Measurements from ENCODE around the gene CITED4. TPM values are rescaled to one million over a fixed set of nuclear protein-coding genes. Genes with fewer than 3 reads are reported as not detected.
"Not testable (repeated sequence)": the region's sequence is repeated elsewhere in the genome, so short reads cannot be mapped to it uniquely, and the experiment has no call there.

The CITED4 gene, protein sequence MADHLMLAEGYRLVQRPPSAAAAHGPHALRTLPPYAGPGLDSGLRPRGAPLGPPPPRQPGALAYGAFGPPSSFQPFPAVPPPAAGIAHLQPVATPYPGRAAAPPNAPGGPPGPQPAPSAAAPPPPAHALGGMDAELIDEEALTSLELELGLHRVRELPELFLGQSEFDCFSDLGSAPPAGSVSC
- 17.9 TPM for total RNA-seq

DNA sequence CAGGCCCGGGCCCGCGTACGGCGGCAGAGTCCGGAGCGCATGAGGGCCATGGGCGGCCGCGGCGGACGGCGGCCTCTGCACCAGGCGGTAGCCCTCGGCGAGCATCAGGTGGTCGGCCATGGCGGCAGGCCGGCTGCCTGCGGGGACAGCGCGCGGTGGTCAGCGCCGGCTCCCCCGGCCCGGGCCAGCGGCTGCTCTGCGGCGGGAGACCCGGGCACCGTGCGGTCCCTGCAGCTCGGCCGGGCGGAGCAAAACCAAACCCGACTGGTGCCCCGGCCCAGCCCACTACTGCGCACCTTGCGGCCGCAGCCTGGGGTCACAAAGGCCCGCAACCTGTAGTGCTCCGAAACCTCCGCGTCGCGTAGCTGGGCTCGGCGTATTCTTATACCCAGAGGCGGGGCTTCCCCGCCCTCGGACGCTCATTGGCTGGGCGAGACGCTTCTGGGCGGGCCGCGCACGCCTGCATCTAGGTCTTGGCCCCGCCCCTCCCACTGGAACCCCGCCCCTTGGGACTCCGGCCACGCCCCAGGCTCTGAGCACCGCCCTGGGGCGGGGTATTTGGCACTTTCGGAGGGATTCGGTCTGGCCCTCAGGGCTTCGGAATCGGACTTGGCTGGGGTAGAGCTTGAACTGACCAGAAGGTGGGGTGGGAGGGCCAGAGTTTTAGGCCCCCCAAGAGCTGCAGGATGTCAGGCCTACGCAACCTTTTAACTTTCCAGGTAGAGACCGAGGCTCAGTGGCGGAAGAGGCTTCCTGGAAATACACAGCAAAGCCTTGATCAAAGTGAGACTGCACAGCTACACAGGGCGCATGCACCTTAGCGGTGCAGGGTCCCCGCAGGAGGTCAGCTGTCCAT, at the start of gene CITED4:
Gene CITED4, minus strand, starts transcription at position 356 of the 856 bp plus-strand sequence. Its CDS starts 236 bp downstream, at position 120.
- peak; percentile 97 for DNase-seq (ENCODE audit: low spot score)

DNA sequence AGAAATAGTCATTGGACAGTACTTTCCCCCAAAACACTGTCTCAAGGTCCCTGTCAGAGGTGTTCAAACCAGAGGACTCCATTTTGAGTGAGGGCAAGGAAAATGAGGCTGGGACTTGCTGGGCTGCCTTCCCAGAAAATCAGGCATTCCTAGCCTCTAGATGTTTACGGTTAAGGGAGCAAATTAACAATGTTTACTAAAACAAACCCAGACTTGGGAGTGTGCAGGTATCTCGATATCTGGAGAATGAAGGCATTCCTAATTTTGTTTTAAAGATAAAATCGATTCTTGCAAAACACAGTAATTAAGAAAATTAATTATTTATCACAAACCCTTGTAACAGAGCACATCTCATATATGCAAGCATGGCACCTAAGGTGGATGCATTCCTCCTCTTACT, 48.9 kb upstream of the CITED4 start:
- no peak for DNase-seq (ENCODE audit: low spot score)

DNA sequence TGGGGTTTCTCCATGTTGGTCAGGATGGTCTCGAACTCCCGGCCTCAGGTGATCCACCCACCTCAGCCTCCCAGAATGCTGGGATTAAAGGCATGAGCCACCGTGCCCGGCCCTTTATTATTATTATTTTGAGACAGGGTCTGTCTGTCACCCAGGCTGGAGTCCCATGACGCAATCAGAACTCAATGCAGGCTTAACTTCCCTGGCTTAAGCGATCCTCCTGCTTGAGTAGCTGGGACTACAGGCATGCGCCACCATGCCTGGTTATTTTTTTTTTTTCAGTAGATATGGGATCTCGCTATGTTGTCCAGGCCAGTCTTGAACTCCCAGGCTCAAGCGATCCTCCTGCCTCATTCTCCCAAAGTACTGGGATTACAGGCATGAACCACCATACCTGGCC, 47.1 kb upstream of the CITED4 start:
- DNase-seq (ENCODE audit: low spot score): no peak

DNA sequence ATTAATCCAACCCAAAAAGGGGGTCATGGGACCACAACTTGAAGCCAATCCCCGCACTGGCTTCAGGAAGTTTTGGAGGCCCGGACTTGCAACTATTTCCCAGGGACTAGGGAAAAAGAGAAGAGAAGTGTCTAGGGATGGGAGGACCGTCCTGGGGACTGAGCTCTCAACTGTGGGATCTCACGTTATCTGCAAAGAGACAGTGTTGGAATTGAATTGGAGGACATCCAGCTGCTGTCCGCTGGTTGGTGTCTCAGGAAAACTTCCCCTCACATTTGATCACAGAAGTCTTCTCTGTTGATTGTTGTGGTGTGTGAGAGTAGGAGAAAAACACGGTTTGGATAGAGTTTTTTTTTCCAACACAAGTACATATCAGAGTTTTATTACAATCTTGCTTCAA, 46.2 kb upstream of the CITED4 start:
- no peak for DNase-seq (ENCODE audit: low spot score)

DNA sequence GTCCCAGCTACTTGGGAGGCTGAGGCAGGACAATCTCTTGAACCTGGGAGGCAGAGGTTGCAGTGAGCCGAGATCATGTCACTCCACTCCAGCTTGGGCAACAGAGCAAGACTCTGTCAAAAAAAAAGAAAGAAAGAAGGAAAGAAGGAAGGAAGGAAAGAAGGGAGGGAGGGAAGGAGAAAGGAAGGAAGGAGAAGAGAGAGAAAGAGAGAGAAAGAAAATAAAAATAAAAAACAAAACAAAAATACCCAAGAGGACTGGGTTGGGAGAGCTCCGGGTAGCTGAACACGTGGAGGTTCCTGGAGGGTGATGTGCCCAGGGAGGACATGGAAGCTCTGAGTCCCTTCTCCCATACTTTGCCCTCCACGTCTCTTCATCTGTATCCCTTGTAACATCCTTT, 45.7 kb upstream of the CITED4 start:
- DNase-seq (ENCODE audit: low spot score): no peak

DNA sequence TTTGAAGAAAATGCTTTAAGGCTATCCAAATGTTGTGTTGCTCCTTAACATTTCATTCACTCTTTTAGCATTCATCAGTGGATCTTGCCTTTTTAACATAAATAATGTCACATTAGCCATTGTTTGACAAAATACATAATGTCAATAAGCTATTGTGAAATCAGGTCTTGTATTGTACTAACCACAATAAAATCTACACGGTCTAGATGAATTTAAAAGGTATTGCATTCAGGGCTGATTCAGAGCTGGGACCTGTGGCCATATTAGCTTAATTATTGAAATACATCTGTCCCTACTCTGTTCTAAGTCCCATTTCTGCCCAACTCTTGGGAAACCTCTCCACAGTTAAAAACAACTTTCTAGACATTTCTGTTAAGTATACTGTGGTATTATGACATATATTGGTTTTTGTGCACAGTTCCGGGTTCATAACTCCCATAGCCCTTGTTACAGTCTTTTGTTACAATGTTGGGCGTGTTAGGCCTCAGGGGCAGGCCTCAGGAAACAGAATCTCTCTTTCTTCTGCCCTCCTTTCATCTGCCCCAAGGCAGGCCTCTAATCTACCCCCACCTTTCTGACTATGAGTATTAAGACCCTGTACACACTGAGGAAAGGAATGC, 44.7 kb upstream of the CITED4 start:
- DNase-seq (ENCODE audit: low spot score): no peak

DNA sequence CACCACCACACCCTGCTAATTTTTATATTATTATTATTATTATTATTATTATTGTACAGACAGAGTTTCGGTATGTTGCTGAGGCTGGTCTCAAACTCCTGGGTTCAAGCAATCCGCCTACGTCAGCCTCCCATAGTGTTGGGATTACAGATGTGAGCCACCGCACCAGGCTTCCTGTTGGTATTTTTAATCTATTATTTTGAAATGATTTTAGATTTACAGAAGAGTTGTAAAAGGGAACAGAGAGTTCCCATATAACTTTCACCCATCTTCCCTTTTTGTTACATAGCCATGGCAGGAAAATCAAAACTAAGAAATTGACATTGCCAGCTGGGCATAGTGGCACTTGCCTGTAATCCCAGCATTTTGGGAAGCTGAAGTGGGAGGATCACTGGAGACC, 42.9 kb upstream of the CITED4 start:
- no peak for DNase-seq (ENCODE audit: low spot score)

DNA sequence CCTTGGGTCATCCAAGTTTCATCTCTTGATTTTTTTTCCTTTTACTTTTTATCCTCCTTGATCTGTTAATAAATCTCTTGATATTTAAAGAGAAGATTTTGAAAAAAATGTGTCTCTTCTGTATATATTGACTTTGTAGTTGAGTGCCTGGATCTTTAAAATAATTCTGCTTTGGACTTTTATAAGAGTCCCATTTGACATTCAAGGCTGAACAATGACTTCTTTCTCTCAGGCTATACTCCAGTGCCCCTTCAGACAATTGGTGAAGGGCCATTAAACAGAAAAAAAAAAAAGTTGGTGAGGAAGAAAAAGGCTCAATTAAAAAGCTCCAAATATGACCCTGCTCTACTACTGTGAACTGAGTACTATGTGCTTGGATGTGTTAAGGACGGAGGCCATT, 40.9 kb upstream of the CITED4 start:
- DNase-seq (ENCODE audit: low spot score): no peak

DNA sequence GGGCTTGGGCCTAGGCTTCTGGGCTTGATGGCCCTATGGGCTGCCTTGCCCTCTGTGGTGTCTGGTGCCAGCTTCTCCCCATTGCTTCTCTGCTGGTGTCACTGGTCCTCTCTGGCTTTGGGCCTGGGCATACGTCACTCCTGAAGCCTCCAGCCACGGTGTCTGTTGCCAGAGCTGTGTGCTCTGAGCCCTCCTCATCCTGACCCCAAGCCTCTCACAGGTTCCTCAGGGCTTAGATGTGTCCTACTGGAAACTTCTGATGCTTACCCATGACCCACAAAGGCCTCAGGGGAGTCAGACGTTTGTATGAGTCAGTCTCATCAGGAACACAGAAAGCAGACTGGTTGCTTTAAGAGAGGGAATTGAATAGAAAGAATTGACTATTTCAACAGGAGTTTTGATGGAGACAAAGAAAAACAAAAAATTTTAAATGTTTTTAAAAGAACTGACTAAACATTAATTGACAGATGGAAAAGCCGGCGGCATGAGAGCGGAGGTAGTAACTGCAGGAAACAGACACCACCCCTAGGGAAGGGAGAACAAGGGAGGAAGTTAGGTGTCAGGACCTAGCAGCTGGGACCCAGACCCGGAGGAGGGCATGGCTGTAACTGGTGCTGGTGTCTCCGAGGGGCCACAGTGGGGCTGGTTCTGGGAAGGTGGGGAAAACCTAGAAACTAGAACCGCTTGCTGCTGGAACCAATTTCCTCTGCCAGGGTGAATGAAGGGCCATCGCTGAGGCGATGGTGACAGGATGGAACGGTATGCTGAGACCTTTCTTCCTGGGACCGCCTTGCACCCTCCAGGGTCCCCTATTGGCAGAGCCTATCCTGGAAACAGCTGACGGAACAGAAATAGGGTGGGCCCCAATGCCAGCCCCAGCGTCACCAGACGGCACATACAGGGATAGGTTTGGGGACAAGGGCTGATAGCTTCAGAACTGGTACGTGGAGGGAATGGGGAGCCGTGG, 40.0 kb upstream of the CITED4 start:
- DNase-seq (ENCODE audit: low spot score): no peak

DNA sequence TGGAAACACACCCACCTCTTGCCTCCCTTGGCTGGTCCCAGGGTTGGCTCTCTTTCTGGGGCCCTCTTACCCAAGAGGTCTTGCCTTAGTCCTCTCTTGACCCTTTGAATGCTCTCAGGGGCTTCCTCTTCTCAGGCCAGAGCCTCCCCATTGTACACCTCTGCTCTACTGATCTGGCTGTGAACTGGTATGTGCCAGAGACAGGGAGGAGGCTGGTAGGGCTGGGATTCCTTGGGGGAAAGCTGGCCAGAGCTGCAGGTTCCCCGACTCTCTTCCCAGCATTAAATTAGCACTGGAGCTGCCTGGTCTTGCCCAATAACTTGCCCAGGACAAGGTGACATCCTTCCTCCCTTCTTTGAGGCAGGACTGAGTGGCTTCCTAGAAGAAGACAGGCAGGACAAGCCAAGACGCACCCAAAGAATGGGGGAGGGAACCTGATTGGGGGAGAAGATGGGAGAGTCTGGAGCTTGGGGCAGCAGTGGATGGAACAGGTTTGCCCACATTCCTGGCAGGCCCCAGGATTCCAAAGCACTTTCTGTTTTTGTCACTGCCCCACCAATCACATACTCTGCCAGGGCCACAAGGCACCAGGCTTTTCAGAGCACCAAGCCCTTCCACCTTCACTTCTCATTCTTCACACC, 37.2 kb upstream of the CITED4 start:
- peak; percentile 79 for DNase-seq (ENCODE audit: low spot score)

DNA sequence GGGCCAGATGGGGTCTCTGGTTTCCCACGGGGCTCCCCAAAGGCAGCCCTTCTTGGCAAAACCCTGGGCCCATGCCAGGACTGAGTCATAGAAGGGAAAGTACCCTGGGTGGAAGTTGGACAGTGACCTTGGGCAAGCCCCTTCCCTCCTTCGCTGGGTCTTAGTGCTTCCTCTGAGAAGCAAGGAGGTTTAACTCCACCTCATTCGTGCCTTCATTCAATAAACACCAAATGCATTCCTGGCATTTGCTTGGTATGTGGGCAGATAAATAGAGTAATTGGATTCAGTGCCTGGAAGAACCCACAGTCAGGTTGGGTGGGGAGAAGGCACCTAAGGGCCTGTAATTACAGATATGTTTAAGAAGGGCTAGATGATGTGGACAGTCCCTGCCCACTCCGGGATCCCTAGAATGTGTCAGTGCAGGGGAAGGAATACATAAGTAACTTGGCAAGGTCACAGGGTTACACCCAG, 36.3 kb upstream of the CITED4 start:
- DNase-seq (ENCODE audit: low spot score): no peak

DNA sequence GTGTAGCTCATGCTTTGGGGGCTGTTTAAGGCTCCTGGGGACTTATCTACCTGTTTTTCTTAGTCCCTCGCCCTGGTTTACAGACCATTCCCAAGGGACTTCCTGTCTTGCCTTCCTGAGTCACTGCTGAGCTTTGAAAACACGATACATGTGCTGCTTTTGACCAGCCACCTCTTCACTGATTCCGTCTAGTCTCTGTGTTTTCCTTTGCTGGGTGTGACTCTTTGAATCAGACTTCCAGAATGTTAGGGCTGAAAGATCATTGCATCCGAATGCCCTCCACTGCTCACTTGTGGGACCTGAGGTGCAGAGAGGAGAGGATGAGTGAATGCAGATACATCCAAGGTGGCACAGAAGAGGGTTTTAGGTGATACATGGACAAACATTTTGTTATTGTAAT, 35.4 kb upstream of the CITED4 start:
- no peak for DNase-seq (ENCODE audit: low spot score)

DNA sequence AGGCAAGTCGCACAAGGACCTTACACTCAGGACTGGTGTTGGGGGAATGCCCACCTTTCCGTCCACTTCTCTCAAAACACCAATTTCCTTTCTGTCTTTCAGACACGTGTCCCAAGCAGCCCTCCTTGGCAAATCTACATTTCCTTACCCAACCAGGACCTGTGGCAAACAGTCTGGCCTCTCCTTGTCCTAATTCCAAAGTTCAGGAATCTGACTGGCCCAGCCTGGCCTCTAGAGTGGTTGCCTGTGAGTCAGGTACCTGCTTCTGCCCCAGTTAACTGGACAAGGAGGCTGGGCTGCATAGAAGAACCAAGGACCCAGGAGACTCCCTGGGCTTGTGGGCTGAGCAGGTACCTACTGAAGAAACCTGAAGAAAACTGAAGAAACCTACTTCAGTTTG, 34.3 kb upstream of the CITED4 start:
- DNase-seq (ENCODE audit: low spot score): no peak

DNA sequence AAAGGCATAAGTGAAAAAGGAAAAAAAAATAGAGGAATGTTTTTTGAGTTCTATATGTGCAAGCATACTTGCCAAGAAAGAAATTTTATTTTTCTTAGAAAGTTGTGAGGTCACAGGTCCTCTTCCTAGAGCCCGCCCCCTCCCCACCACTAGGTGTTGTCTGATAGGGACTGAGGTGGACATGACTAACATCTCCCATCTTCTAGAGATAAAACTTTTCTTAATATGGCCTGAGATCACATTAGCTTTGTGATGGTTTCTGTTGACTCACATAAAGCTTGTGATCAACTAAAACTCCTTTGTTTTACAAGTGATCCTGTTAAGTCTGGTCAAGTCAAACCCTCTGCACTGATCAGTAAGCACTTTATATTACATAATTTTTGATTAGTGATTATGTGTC, 33.4 kb upstream of the CITED4 start:
- DNase-seq (ENCODE audit: low spot score): no peak

DNA sequence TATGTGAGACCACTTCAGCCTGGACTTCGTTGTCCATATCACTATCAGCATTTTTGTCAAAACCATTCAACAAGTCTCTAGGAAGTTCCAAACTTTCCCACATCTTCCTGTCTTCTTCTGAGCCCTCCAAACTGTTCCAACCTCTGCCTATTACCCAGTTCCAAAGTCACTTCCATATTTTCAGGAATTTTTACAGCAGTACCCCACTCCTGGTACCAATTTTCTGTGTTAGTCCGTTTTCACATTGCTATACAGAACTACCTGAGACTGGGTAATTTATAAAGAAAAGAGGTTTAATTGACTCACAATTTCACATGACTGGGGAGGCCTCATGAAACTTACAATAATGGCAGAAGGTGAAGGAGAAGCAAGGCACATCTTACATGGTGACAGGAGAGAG, 32.7 kb upstream of the CITED4 start:
- not testable (repeated sequence) for DNase-seq (ENCODE audit: low spot score)

DNA sequence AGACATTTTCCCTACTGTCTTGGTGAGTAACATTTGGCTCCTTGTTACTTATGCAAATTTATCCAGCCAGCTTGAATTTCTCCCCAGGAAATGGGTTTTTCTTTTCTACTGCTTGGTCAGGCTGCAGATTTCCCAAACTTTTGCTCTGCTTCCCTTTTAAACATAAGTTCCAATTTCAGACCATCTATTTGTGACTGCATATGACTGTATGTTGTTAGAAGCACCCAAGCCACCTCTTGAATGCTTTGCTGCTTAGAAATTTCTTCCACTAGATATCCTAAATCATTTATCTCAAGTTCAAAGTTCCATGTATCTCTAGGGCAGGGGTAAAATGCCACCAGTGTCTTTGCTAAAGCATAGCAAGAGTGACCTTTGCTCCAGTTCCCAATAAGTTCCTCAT, 32.3 kb upstream of the CITED4 start:
- no peak for DNase-seq (ENCODE audit: low spot score)

DNA sequence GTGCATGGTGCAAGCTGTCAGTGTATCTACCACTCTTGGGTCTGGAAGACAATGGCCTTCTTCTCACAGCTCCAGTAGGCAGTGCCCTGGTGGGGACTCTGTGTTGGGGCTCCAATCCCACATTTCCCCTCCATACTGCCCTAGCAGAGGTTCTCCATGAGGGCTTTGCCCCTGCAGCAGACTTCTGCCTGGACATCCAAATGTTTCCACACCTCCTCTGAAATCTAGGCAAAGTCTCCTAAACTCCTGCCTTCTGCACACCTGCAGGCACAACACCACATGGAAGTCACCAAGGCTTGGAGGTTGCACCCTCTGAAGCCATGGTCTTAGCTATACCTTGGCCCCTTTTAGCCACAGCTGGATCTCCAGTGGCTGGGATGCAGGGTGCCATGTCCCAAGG, 31.8 kb upstream of the CITED4 start:
- no peak for DNase-seq (ENCODE audit: low spot score)

DNA sequence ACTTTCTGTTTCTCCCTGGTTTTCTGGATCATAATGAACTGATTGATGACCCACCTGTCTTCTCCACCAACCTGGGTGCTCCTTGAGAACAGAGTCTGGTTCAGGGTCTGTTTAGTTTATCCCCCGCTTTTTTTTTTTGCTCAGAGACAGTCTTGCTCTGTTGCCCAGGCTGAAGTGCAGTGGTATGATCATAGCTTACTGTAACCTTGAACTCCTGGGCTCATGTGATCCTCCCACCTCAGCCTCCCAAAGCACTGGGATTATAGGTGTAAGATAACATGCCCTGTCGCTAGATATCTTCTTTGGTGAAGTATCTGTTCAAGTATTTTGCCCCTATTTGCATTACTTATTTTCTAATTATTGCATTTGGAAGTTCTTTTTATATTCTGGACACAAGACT, 30.2 kb upstream of the CITED4 start:
- DNase-seq (ENCODE audit: low spot score): no peak

DNA sequence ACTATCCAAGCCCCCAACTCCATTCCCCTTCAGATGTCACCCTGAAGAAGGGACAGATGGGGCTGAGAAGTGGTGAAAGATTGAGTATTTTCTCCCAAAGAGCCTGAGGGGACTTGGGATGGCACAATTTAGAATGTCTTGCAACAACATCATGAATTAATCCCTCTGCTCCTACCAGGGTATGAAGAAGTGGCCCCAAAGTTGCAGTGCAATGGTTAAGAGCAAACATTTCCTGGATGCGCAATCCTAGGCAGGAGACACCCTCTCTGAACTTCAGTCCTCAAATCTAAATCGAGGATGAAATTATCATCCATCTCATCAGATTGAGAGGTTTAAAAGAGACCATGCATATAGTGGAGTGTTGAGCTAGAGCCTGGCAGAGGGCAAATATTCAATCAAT, 28.6 kb upstream of the CITED4 start:
- no peak for DNase-seq (ENCODE audit: low spot score)

DNA sequence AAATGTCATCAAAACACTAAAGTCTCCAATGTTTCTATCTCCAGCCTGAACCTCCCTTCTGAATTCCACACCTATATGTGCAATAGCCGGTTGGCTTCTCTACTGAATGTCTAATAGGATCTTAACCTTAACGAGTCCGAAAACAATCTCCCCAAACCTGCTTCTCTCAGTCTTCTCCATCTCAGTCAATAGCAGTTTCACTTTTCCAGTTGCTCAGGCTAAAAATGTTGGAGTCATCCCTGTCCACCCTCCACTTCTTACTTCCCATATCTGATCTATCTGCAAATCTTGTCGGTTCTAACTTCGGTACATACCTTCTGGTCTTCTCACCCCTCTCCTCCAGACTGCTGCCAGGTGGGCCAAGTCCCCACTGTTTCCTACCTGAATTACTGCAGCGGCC, 25.5 kb upstream of the CITED4 start:
- no peak for DNase-seq (ENCODE audit: low spot score)

DNA sequence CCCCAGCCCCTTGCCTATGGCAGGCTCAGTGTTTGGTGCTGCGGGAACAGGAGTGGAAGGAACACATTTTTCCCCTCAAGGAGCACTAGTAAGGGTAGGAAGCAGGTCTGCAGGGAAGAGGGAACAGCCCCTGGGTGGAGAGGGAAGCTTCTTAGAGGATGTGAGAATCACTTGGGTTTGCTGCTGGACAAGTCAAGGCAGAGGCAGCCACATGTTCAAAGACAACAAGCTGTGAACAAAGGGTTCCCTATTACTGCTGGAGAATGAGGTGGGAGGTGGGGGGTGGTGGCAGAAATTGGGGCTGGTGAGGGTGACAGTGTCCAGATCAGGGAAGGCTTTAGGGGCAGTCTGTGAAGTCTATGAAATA, 24.8 kb upstream of the CITED4 start:
- no peak for DNase-seq (ENCODE audit: low spot score)

Data from ureter (tissue), 1 donor.